ENCODE data around the gene NGEF.
"Not testable (repeated sequence)": the region's sequence is repeated elsewhere in the genome, so short reads cannot be mapped to it uniquely, and the experiment has no call there.

The NGEF gene

GRCh38 chr2:232863996-232864395 lies 149.1 kb downstream of the NGEF start:
- no peak for DNase-seq

GRCh38 chr2:232861353-232861752 lies 151.7 kb downstream of the NGEF start:
- no peak for DNase-seq

GRCh38 chr2:232860593-232861241 lies 152.3 kb downstream of the NGEF start:
- DNase-seq: no peak

- DNase-seq: no peak
Measured at GRCh38 chr2:232859385-232859916, 153.6 kb downstream of the NGEF start.

- DNase-seq: no peak
Measured at GRCh38 chr2:232857158-232857563, 155.9 kb downstream of the NGEF start.

GRCh38 chr2:232854082-232854481 lies 159.0 kb downstream of the NGEF start:
- DNase-seq: no peak

- no peak for DNase-seq
Measured at GRCh38 chr2:232852676-232853075, 160.4 kb downstream of the NGEF start.

GRCh38 chr2:232852081-232852480 lies 161.0 kb downstream of the NGEF start:
- not testable (repeated sequence) for DNase-seq

- no peak for DNase-seq
Measured at GRCh38 chr2:232850039-232850438, 163.0 kb downstream of the NGEF start.

GRCh38 chr2:232846055-232846454 lies 167.0 kb downstream of the NGEF start:
- no peak for DNase-seq

GRCh38 chr2:232843834-232844233 lies 169.2 kb downstream of the NGEF start:
- DNase-seq: no peak

- no peak for DNase-seq
Measured at GRCh38 chr2:232842689-232843088, 170.4 kb downstream of the NGEF start.

- no peak for DNase-seq
Measured at GRCh38 chr2:232839411-232840079, 173.5 kb downstream of the NGEF start.

GRCh38 chr2:232838406-232838874 lies 174.6 kb downstream of the NGEF start:
- no peak for DNase-seq

- DNase-seq: no peak
Measured at GRCh38 chr2:232836934-232837333, 176.1 kb downstream of the NGEF start.

- DNase-seq: no peak
Measured at GRCh38 chr2:232835687-232836208, 177.3 kb downstream of the NGEF start.

- DNase-seq: no peak
Measured at GRCh38 chr2:232833830-232834229, 179.2 kb downstream of the NGEF start.

GRCh38 chr2:232831496-232831895 lies 181.6 kb downstream of the NGEF start:
- DNase-seq: no peak

- no peak for DNase-seq
Measured at GRCh38 chr2:232829988-232830387, 183.1 kb downstream of the NGEF start.
